Hepatocyte (in vitro differentiated cells): Measurements from ENCODE around the gene SEZ6L2. TPM values are rescaled to one million over a fixed set of nuclear protein-coding genes. Genes with fewer than 3 reads are reported as not detected.

ENCODE experiments used
- DNase-seq: peaks from one replicate; pipeline ENCODE4 v3.0.0-alpha.2; 2016; ENCODE audit warnings: low spot score
- H2AFZ ChIP-seq: fragments of 200-600 bp; sonication (generic); 2 replicates; pipeline ENCODE4 v1.6.0; 2016; ENCODE audit warnings: antibody characterized with exemption, mild to moderate bottlenecking
- H3K27ac ChIP-seq: fragments of 200-600 bp; sonication (generic); 2 replicates; pipeline ENCODE4 v1.5.1; 2016; ENCODE audit warnings: mild to moderate bottlenecking
- H3K27me3 ChIP-seq: fragments of 200-600 bp; sonication (generic); 2 replicates; pipeline ENCODE4 v1.6.1; 2016
- H3K36me3 ChIP-seq: fragments of 200-600 bp; sonication (generic); replicated peaks from 2 replicates; pipeline ENCODE4 v1.5.1; 2016; ENCODE audit warnings: low read depth; ENCODE audit not compliant: insufficient read depth
- H3K4me1 ChIP-seq: fragments of 200-600 bp; sonication (generic); 2 replicates; pipeline ENCODE4 v1.5.1; 2016; ENCODE audit warnings: mild to moderate bottlenecking, moderate library complexity; ENCODE audit not compliant: insufficient read depth
- H3K4me2 ChIP-seq: fragments of 200-600 bp; sonication (generic); 2 replicates; pipeline ENCODE4 v1.6.0; 2016
- H3K4me3 ChIP-seq: fragments of 200-600 bp; sonication (generic); 2 replicates; pipeline ENCODE4 v1.5.1; 2016; ENCODE audit warnings: mild to moderate bottlenecking
- H3K79me2 ChIP-seq: fragments of 200-600 bp; sonication (generic); 2 replicates; pipeline ENCODE4 v1.6.0; 2017; ENCODE audit warnings: mild to moderate bottlenecking
- H3K9me2 ChIP-seq: fragments of 200-600 bp; sonication (generic); replicated peaks from 2 replicates; pipeline ENCODE4 v1.6.0; 2017; ENCODE audit warnings: mild to moderate bottlenecking; ENCODE audit not compliant: insufficient read depth
- H3K9me3 ChIP-seq: fragments of 200-600 bp; sonication (generic); 2 replicates; pipeline ENCODE4 v1.5.1; 2016; ENCODE audit warnings: low read depth, mild to moderate bottlenecking
- H4K20me1 ChIP-seq: fragments of 200-600 bp; sonication (generic); 2 replicates; pipeline ENCODE4 v1.6.0; 2016; ENCODE audit warnings: mild to moderate bottlenecking; ENCODE audit not compliant: insufficient read depth, poor library complexity, severe bottlenecking
- EZH2 ChIP-seq: fragments of 200-600 bp; sonication (generic); IDR thresholded peaks from 2 replicates; pipeline ENCODE4 v1.6.1; 2016; ENCODE audit warnings: antibody characterized with exemption, mild to moderate bottlenecking, borderline replicate concordance
- EZH2phosphoT487 ChIP-seq: fragments of 200-600 bp; sonication (generic); IDR thresholded peaks from one replicate; pipeline ENCODE4 v1.6.1; 2018; ENCODE audit warnings: antibody characterized with exemption, mild to moderate bottlenecking, low read depth, moderate library complexity; ENCODE audit not compliant: unreplicated experiment, severe bottlenecking
- WGBS: methylation state at CpG from one replicate; pipeline ENCODE4 v1.1.6; 2016; ENCODE audit warnings: low lambda C conversion rate; ENCODE audit errors: missing lambda C conversion rate; 5-methylcytosine and 5-hydroxymethylcytosine counted together
- polyA plus RNA-seq: library from polyadenylated mRNA; unstranded; fragments of >200 nt; fragmentation: Nextera tagmentation; extraction: Ambion mirVana; gene quantifications from 2 replicates; pipeline ENCODE4 v1.2.1, GENCODE V29; 2016
- total RNA-seq: library from RNA; depleted of rRNA; stranded (reverse); fragments of >200 nt; gene quantifications from 2 replicates; pipeline ENCODE4 v1.2.3, GENCODE V29; 2014
- TF ChIP-seq, protein P1 (sequence below): fragments of 200-600 bp; sonication (generic); IDR thresholded peaks from 2 replicates; pipeline ENCODE4 v1.5.1; 2016; ENCODE audit warnings: antibody characterized with exemption, mild to moderate bottlenecking; ENCODE audit not compliant: poor library complexity

The SEZ6L2 gene
- total and polyA plus RNA-seq, 2 experiments from 2014 or later, result 36.1 to 39.9 TPM

DNA sequence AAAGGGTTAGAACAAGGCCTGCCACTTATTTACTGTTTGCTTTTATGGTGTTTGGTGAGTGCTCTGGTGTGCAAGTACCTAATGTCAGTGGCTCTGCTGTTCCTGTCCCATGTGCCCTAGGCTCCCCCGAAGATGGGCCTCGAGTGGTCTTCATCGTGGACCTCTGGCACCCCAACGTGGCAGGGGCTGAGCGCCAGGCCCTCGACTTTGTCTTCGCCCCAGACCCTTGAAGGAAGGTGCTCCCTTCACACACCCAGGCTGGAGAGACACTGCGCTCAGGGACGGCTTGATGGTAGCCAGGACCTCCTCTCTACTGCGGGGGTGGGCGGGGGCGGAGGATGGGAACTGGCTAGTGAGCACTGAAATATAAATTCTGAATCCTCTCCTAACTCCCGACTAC, 6.3 kb upstream of the SEZ6L2 start:
- Histone ChIP-seq H3K9me3 (no peaks in the 10 kb centered on the region), H3K27ac (no peak overlapping the region), H3K27me3 (no peaks in the 10 kb centered on the region), H3K4me1 (no peaks in the 10 kb centered on the region), H2AFZ (no peak overlapping the region), H3K36me3 (no peaks in the 10 kb centered on the region), H3K4me2 (no peak overlapping the region), H4K20me1 (no peaks in the 10 kb centered on the region), H3K9me2 (no peaks in the 10 kb centered on the region), H3K79me2 (peaks cover 5% of the 10 kb centered on the region), H3K4me3 (no peak overlapping the region)
- TF ChIP-seq, protein P1, sequence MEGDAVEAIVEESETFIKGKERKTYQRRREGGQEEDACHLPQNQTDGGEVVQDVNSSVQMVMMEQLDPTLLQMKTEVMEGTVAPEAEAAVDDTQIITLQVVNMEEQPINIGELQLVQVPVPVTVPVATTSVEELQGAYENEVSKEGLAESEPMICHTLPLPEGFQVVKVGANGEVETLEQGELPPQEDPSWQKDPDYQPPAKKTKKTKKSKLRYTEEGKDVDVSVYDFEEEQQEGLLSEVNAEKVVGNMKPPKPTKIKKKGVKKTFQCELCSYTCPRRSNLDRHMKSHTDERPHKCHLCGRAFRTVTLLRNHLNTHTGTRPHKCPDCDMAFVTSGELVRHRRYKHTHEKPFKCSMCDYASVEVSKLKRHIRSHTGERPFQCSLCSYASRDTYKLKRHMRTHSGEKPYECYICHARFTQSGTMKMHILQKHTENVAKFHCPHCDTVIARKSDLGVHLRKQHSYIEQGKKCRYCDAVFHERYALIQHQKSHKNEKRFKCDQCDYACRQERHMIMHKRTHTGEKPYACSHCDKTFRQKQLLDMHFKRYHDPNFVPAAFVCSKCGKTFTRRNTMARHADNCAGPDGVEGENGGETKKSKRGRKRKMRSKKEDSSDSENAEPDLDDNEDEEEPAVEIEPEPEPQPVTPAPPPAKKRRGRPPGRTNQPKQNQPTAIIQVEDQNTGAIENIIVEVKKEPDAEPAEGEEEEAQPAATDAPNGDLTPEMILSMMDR, result no peak
- TF ChIP-seq EZH2phosphoT487, result no peak
- no peak for TF ChIP-seq EZH2
- DNase-seq, result no peak
- WGBS, result 95% methylated on average over 13 of the region's 13 CpGs

- DNase-seq, result no peak
- Histone ChIP-seq H3K27ac (no peak overlapping the region), H3K4me1 (no peaks in the 10 kb centered on the region), H3K9me2 (no peaks in the 10 kb centered on the region), H3K4me3 (no peak overlapping the region), H2AFZ (no peak overlapping the region), H3K4me2 (no peak overlapping the region), H3K36me3 (no peaks in the 10 kb centered on the region), H4K20me1 (no peaks in the 10 kb centered on the region), H3K27me3 (no peaks in the 10 kb centered on the region), H3K79me2 (peaks cover 5% of the 10 kb centered on the region), H3K9me3 (no peaks in the 10 kb centered on the region)
- 95% methylated on average over 7 of the region's 7 CpGs for WGBS
- no peak for TF ChIP-seq EZH2
- TF ChIP-seq EZH2phosphoT487, result no peak
- TF ChIP-seq, protein P1, result no peak
Observed at GRCh38 chr16:29904947-29905346, 5.6 kb upstream of the SEZ6L2 start.

- Histone ChIP-seq H3K4me2 (no peak overlapping the region), H3K79me2 (peaks cover 5% of the 10 kb centered on the region), H3K27me3 (no peaks in the 10 kb centered on the region), H3K9me3 (no peaks in the 10 kb centered on the region), H3K4me3 (no peak overlapping the region), H3K27ac (no peak overlapping the region), H3K9me2 (no peaks in the 10 kb centered on the region), H4K20me1 (no peaks in the 10 kb centered on the region), H3K36me3 (no peaks in the 10 kb centered on the region), H2AFZ (no peak overlapping the region), H3K4me1 (peaks cover 3% of the 10 kb centered on the region)
- DNase-seq, result no peak
- WGBS, result 80% methylated on average over 4 of the region's 4 CpGs
- no peak for TF ChIP-seq EZH2phosphoT487
- TF ChIP-seq, protein P1, result no peak
- TF ChIP-seq EZH2, result no peak
Observed at GRCh38 chr16:29903590-29903989, 4.2 kb upstream of the SEZ6L2 start.

GRCh38 chr16:29901607-29901945, 2.2 kb upstream of the SEZ6L2 start:
- Histone ChIP-seq H3K4me2 (peak overlapping the region; percentile 98), H4K20me1 (no peaks in the 10 kb centered on the region), H3K4me3 (no peak overlapping the region), H3K9me3 (no peaks in the 10 kb centered on the region), H2AFZ (no peak overlapping the region), H3K36me3 (no peaks in the 10 kb centered on the region), H3K27ac (peak overlapping the region; percentile 96), H3K4me1 (peaks cover 3% of the 10 kb centered on the region), H3K9me2 (no peaks in the 10 kb centered on the region), H3K79me2 (peaks cover 5% of the 10 kb centered on the region), H3K27me3 (no peaks in the 10 kb centered on the region)
- 93% methylated on average over 15 of the region's 19 CpGs for WGBS
- TF ChIP-seq, protein P1, result no peak
- TF ChIP-seq EZH2 (no peak), EZH2phosphoT487 (no peak)
- DNase-seq, result no peak
